ENCODE measurements around the gene VPS13D. TPM values are rescaled to one million over a fixed set of nuclear protein-coding genes. Genes with fewer than 3 reads are reported as not detected.

The VPS13D gene
- total and polyA plus RNA-seq, 2 donors (not counting 3 experiments of a cell fraction or from before 2014, with no cell fraction given) = 13.6 to 48.5 TPM

GRCh38 chr1:12348113-12348512 lies 118.3 kb downstream of the VPS13D start:
- BruUV-seq (replicated peaks) = no TSS peak
- dilution Hi-C loops (cut with MboI; ENCODE audit: extremely low pct_ligation_motif_present, low sequenced_read_pairs) (no loop called here), intact Hi-C loops (cut with micrococcal nuclease) (no loop called here)
- H3K27me3 ChIP-seq (ENCODE audit: control insufficient read depth in 2 of 2, insufficient read depth in 2 of 2, low read length in 2 of 2) = no peaks in the 10 kb centered on the region
- H3K36me3 ChIP-seq (ENCODE audit: control insufficient read depth in 2 of 2, extremely low read depth in 1 of 2, insufficient read depth in 2 of 2, low read length in 2 of 2) = peaks cover 13 to 16% of the 10 kb centered on the region in 2 experiments
- H3K79me2 ChIP-seq (ENCODE audit: control insufficient read depth, insufficient read depth, low read length) = no peaks in the 10 kb centered on the region
- no peaks in the 10 kb centered on the region for H3K9me3 ChIP-seq (replicated peaks; ENCODE audit: control insufficient read depth, insufficient read depth, low read length)
- CTCF ChIA-PET = interaction anchor here (1.0 kb wide), 1 partner anchor 86 kb away, joined by 3 read pairs; no protein-coding TSS in a partner anchor
- TF ChIP-seq POLR2A (IDR thresholded peaks at IDR 0.05; ENCODE audit: low read depth, low read length) = no peak
- no peak for TF ChIP-seq FOS (IDR thresholded peaks at IDR 0.05; ENCODE audit: borderline replicate concordance, insufficient read depth, low read length)
- TF ChIP-seq MAX (IDR thresholded peaks at IDR 0.05; ENCODE audit: insufficient read depth, insufficient read length) = no peak
- no peak for TF ChIP-seq EZH2 (IDR thresholded peaks at IDR 0.05; ENCODE audit: borderline replicate concordance, low read depth, low read length, severe bottlenecking)
- TF ChIP-seq JUN (IDR thresholded peaks at IDR 0.05; ENCODE audit: borderline replicate concordance, insufficient read depth, insufficient read length, low read depth) = no peak
- TF ChIP-seq MYC (IDR thresholded peaks at IDR 0.05; ENCODE audit: low read depth, low read length) = no peak
- TF ChIP-seq POLR2AphosphoS5 (IDR thresholded peaks at IDR 0.05; ENCODE audit: insufficient read depth, low read depth, low read length) = no peak
- no peak for TF ChIP-seq CTCF (IDR thresholded peaks at IDR 0.05; ENCODE audit: extremely low read depth in 1 of 2, insufficient read depth in 1 of 2, low read depth in 1 of 2, low read length in 2 of 2)
- TF ChIP-seq GATA2 (IDR thresholded peaks at IDR 0.05; ENCODE audit: insufficient read depth, insufficient read length, low read depth, low read length) = no peak
- POLR2A ChIA-PET = no interaction called here
- H3K4me3 ChIP-seq (replicated peaks in 1 of 3; ENCODE audit: insufficient read depth in 1 of 3, low read depth in 1 of 3, low read length in 3 of 3) = no peak overlapping the region
- no peaks in the 10 kb centered on the region for H4K20me1 ChIP-seq (replicated peaks; ENCODE audit: control insufficient read depth, extremely low read depth, insufficient read depth, low read length)
- H3K4me1 ChIP-seq (ENCODE audit: control insufficient read depth, extremely low read depth, insufficient read depth, low read length) = no peaks in the 10 kb centered on the region
- no peak overlapping the region for H2AFZ ChIP-seq (ENCODE audit: low read depth, low read length)
- H3K9me1 ChIP-seq (replicated peaks; ENCODE audit: control insufficient read depth, extremely low read depth, insufficient read depth, low read length) = no peaks in the 10 kb centered on the region
- H3K9ac ChIP-seq (replicated peaks; ENCODE audit: extremely low read depth, insufficient read depth, low read length) = no peak overlapping the region
- DNase-seq (ENCODE audit: low read depth, low spot score) = no peak
- no peak overlapping the region for H3K4me2 ChIP-seq (ENCODE audit: insufficient read depth, low read length)
- no peak overlapping the region for H3K27ac ChIP-seq (ENCODE audit: insufficient read depth, low read depth, low read length)
- no peak for FAIRE-seq

Data from endothelial cell of umbilical vein (primary cell).